SK-N-SH (cell line): ENCODE data around the gene ZNF503.

Experiments
- CTCF ChIP-seq: fragments of 200-600 bp; sonication (generic); IDR thresholded peaks from 2 replicates; pipeline ENCODE4 v1.6.1; 2017; ENCODE audit warnings: antibody characterized with exemption, mild to moderate bottlenecking, moderate library complexity
- SIN3A ChIP-seq: IDR thresholded peaks from 2 replicates; pipeline ENCODE4 v1.6.1; 2012; ENCODE audit warnings: low read depth, mild to moderate bottlenecking, low read length, moderate library complexity, borderline replicate concordance
- SMC3 ChIP-seq: IDR thresholded peaks from 2 replicates; pipeline ENCODE4 v1.6.1; 2012; ENCODE audit warnings: low read depth, low read length, improper control_type of control experiment
- TCF12 ChIP-seq: IDR thresholded peaks from 2 replicates; pipeline ENCODE4 v1.4.0; 2012
- YY1 ChIP-seq: IDR thresholded peaks from 2 replicates; pipeline ENCODE4 v1.4.0; 2012; ENCODE audit warnings: low read depth, mild to moderate bottlenecking

- TF ChIP-seq SMC3 (no peak), CTCF (no peak), SIN3A (no peak), YY1 (no peak), TCF12 (no peak)
Observed at GRCh38 chr10:75407224-75407712, 5.7 kb upstream of the ZNF503 start.
